Natural killer cell (primary cell): ENCODE measurements around the gene EPHA6. TPM values are rescaled to one million over a fixed set of nuclear protein-coding genes. Genes with fewer than 3 reads are reported as not detected.

Source experiments
- ATAC-seq, 3 donors: fragments of 150-1000 bp in 2 of 3; fragments of 200-7000 bp in 1 of 3; cut with Tn5 transposase; 1 replicate in 1 of 3; 2 replicates in 2 of 3; pipeline ENCODE4 v1.10.0; 2021; ENCODE audit warnings: mild to moderate bottlenecking in 2 of 3, moderate library complexity in 2 of 3
- DNase-seq, 2 donors: peaks; one replicate each; pipeline versions ENCODE4 v3.0.0 to v3.0.0-alpha.2; 2013 to 2021; ENCODE audit warnings: mixed read lengths in 1 of 2
- H3K27ac ChIP-seq: one replicate; pipeline ENCODE4 v1.5.1; 2013; ENCODE audit warnings: mild to moderate bottlenecking, low read length
- H3K27me3 ChIP-seq: one replicate; pipeline ENCODE4 v1.6.1; 2013; ENCODE audit warnings: low read length; ENCODE audit not compliant: control insufficient read depth, insufficient read depth
- H3K36me3 ChIP-seq: one replicate; pipeline ENCODE4 v1.6.1; 2013; ENCODE audit warnings: low read length; ENCODE audit not compliant: control insufficient read depth, insufficient read depth
- H3K4me1 ChIP-seq: one replicate; pipeline ENCODE4 v1.6.1; 2013; ENCODE audit warnings: low read length; ENCODE audit not compliant: control insufficient read depth, insufficient read depth
- H3K4me3 ChIP-seq: one replicate; pipeline ENCODE4 v1.5.1; 2013; ENCODE audit warnings: low read length
- H3K9me3 ChIP-seq: one replicate; pipeline ENCODE4 v1.6.1; 2013; ENCODE audit warnings: low read length; ENCODE audit not compliant: control insufficient read depth, insufficient read depth
- H3K27ac Mint-ChIP-seq, 2 donors: one replicate each; pipeline ENCODE4 v1.8.0; 2022; ENCODE audit warnings: mild to moderate bottlenecking in 2 of 2, mixed read lengths in 2 of 2, moderate library complexity in 1 of 2
- H3K27me3 Mint-ChIP-seq, 2 donors: one replicate each; pipeline ENCODE4 v1.8.0; 2022; ENCODE audit warnings: low read depth in 2 of 2, mixed read lengths in 2 of 2
- H3K36me3 Mint-ChIP-seq: one replicate; pipeline ENCODE4 v1.8.0; 2022; ENCODE audit warnings: mixed read lengths
- H3K4me1 Mint-ChIP-seq, 2 donors: one replicate each; pipeline ENCODE4 v1.8.0; 2022; ENCODE audit warnings: mixed read lengths in 2 of 2
- H3K4me3 Mint-ChIP-seq: one replicate; pipeline ENCODE4 v1.8.0; 2022; ENCODE audit warnings: mild to moderate bottlenecking, moderate library complexity, mixed read lengths
- H3K9me3 Mint-ChIP-seq, 2 donors: one replicate each; pipeline ENCODE4 v1.8.0; 2022; ENCODE audit warnings: mixed read lengths in 2 of 2
- CTCF ChIP-seq: fragments of 200-600 bp; IDR thresholded peaks from one replicate; pipeline ENCODE4 v1.8.0; 2022; ENCODE audit warnings: antibody characterized with exemption
- WGBS: methylation state at CpG from one replicate; pipeline ENCODE4 v1.1.7; 2013; ENCODE audit warnings: missing lambda C conversion rate; ENCODE audit not compliant: insufficient coverage; 5-methylcytosine and 5-hydroxymethylcytosine counted together
- intact Hi-C: fragments of 100-400 bp; cut with micrococcal nuclease; formaldehyde crosslinking; loops from one replicate; pipeline ENCODE4 v1.14.2; 2022
- total RNA-seq, 4 donors: library from RNA; stranded (reverse); fragments of 120-200 nt in 1 of 4; gene quantifications; one replicate each; pipeline versions ENCODE4 v1.2.3 to v1.2.4, GENCODE V29; 2013 to 2022

Gene EPHA6
- total RNA-seq, 3 donors from 2014 or later (not counting 1 experiment from before 2014, with no cell fraction given) = not detected

GRCh38 chr3:97430601-97431000 lies 616.2 kb downstream of the EPHA6 start:
- intact Hi-C loops = no loop called here
- no peak overlapping the region for H3K4me3 Mint-ChIP-seq
- TF ChIP-seq CTCF = no peak
- no peak for DNase-seq
- H3K9me3 Mint-ChIP-seq = peaks cover 10 to 18% of the 10 kb centered on the region in 2 donors
- Histone ChIP-seq H3K4me3 (no peak overlapping the region), H3K27me3 (no peaks in the 10 kb centered on the region), H3K4me1 (no peaks in the 10 kb centered on the region), H3K9me3 (peaks cover 4% of the 10 kb centered on the region), H3K27ac (no peak overlapping the region), H3K36me3 (no peaks in the 10 kb centered on the region)
- no peak for ATAC-seq
- no peaks in the 10 kb centered on the region for H3K4me1 Mint-ChIP-seq
- H3K36me3 Mint-ChIP-seq = peaks cover 5% of the 10 kb centered on the region
- no peaks in the 10 kb centered on the region for H3K27me3 Mint-ChIP-seq
- 81% methylated on average over 2 of the region's 2 CpGs for WGBS
- H3K27ac Mint-ChIP-seq = no peak overlapping the region

- TF ChIP-seq CTCF = no peak
- no peak overlapping the region for H3K4me3 ChIP-seq
- no peak for ATAC-seq
- Mint-ChIP-seq H3K27ac (no peak overlapping the region), H3K4me3 (no peak overlapping the region), H3K4me1 (no peaks in the 10 kb centered on the region), H3K9me3 (peaks cover 4 to 12% of the 10 kb centered on the region in 2 donors), H3K36me3 (peaks cover 5% of the 10 kb centered on the region), H3K27me3 (no peaks in the 10 kb centered on the region)
- intact Hi-C loops = no loop called here
- peaks cover 4% of the 10 kb centered on the region for H3K9me3 ChIP-seq
- 80% methylated on average over 1 of the region's 2 CpGs for WGBS
- no peaks in the 10 kb centered on the region for H3K4me1 ChIP-seq
- H3K27ac ChIP-seq = no peak overlapping the region
- no peaks in the 10 kb centered on the region for H3K27me3 ChIP-seq
- no peaks in the 10 kb centered on the region for H3K36me3 ChIP-seq
- DNase-seq = no peak
Measured at GRCh38 chr3:97432914-97433313, 618.5 kb downstream of the EPHA6 start.

GRCh38 chr3:97438131-97438530 lies 623.7 kb downstream of the EPHA6 start:
- intact Hi-C loops = no loop called here
- Mint-ChIP-seq H3K27me3 (no peaks in the 10 kb centered on the region), H3K4me1 (no peaks in the 10 kb centered on the region), H3K36me3 (no peaks in the 10 kb centered on the region), H3K27ac (no peak overlapping the region), H3K9me3 (peaks cover 2 to 6% of the 10 kb centered on the region in 2 donors), H3K4me3 (no peak overlapping the region)
- no peaks in the 10 kb centered on the region for H3K27me3 ChIP-seq
- no peak for TF ChIP-seq CTCF
- WGBS = no CpG with 5 or more reads among the region's 1 CpG
- peaks cover 4% of the 10 kb centered on the region for H3K9me3 ChIP-seq
- H3K27ac ChIP-seq = no peak overlapping the region
- ATAC-seq (no peak), DNase-seq (no peak)
- no peaks in the 10 kb centered on the region for H3K36me3 ChIP-seq
- H3K4me3 ChIP-seq = no peak overlapping the region
- H3K4me1 ChIP-seq = no peaks in the 10 kb centered on the region

GRCh38 chr3:97439373-97439772 lies 625.0 kb downstream of the EPHA6 start:
- whole genome bisulfite sequencing = 78% methylated on average over 1 of the region's 1 CpG
- Histone ChIP-seq H3K4me3 (no peak overlapping the region), H3K9me3 (no peaks in the 10 kb centered on the region), H3K36me3 (no peaks in the 10 kb centered on the region), H3K4me1 (no peaks in the 10 kb centered on the region), H3K27me3 (no peaks in the 10 kb centered on the region), H3K27ac (no peak overlapping the region)
- H3K27me3 Mint-ChIP-seq = no peaks in the 10 kb centered on the region
- H3K4me3 Mint-ChIP-seq = no peak overlapping the region
- no peaks in the 10 kb centered on the region for H3K36me3 Mint-ChIP-seq
- H3K9me3 Mint-ChIP-seq = peaks cover 2 to 6% of the 10 kb centered on the region in 2 donors
- no peaks in the 10 kb centered on the region for H3K4me1 Mint-ChIP-seq
- no peak for TF ChIP-seq CTCF
- intact Hi-C loops = no loop called here
- ATAC-seq = no peak
- no peak for DNase-seq
- H3K27ac Mint-ChIP-seq = no peak overlapping the region
